PC-3 (cell line): ENCODE data around the gene EDNRB. TPM values are rescaled to one million over a fixed set of nuclear protein-coding genes. Genes with fewer than 3 reads are reported as not detected.

ENCODE experiments used
- ATAC-seq: fragments of 200-7000 bp; cut with Tn5 transposase; 2 replicates; pipeline ENCODE4 v1.9.1; 2020; ENCODE audit warnings: mild to moderate bottlenecking, moderate library complexity
- BruUV-seq: library from RNA; stranded (reverse); fragments of 400-500 nt; replicated peaks from 2 replicates; lab custom pipeline; 2021; lab: Mats Ljungman, UMichigan
- CTCF ChIA-PET: fragments of 300-600 bp; sonication (Branson Sonifier 250); formaldehyde crosslinking; loops from one replicate; lab custom pipeline; 2022; ENCODE audit warnings: antibody characterized with exemption; lab: Charles Lee
- POLR2A ChIA-PET: fragments of 300-600 bp; sonication (Branson Sonifier 250); formaldehyde crosslinking; loops from one replicate; lab custom pipeline; 2022; ENCODE audit warnings: antibody characterized with exemption; ENCODE audit not compliant: unreplicated experiment; lab: Charles Lee
- DNase-seq: peaks from one replicate; pipeline ENCODE4 v3.0.0-alpha.2; 2015
- H2AFZ ChIP-seq: fragments of 300-600 bp; sonication (generic); 2 replicates; pipeline ENCODE4 v1.6.0; 2016; ENCODE audit warnings: antibody characterized with exemption, low read length
- H3F3A ChIP-seq: fragments of 300-600 bp; sonication (generic); one replicate; pipeline ENCODE4 v1.6.0; 2017; ENCODE audit warnings: antibody characterized with exemption, low read length, control low read depth, mild to moderate bottlenecking; ENCODE audit not compliant: unreplicated experiment
- H3K27ac ChIP-seq: fragments of 300-600 bp; sonication (generic); 2 replicates; pipeline ENCODE4 v1.5.1; 2016; ENCODE audit warnings: mild to moderate bottlenecking, low read length
- H3K27me3 ChIP-seq: fragments of 300-600 bp; sonication (generic); 2 replicates; pipeline ENCODE4 v1.6.1; 2016; ENCODE audit warnings: low read length, mixed read lengths
- H3K36me3 ChIP-seq: fragments of 300-600 bp; sonication (generic); 2 replicates; pipeline ENCODE4 v1.6.1; 2016; ENCODE audit warnings: low read depth, mixed run types, low read length, mixed read lengths
- H3K4me1 ChIP-seq: fragments of 300-600 bp; sonication (generic); 2 replicates; pipeline ENCODE4 v1.5.1; 2016; ENCODE audit warnings: low read length; ENCODE audit not compliant: insufficient read depth
- H3K4me2 ChIP-seq: fragments of 300-600 bp; sonication (generic); 2 replicates; pipeline ENCODE4 v1.6.0; 2016; ENCODE audit warnings: low read length
- H3K4me3 ChIP-seq: fragments of 300-600 bp; sonication (generic); 2 replicates; pipeline ENCODE4 v1.5.1; 2016; ENCODE audit warnings: mild to moderate bottlenecking, low read length, mixed read lengths
- H3K79me2 ChIP-seq: fragments of 300-600 bp; sonication (generic); 2 replicates; pipeline ENCODE4 v1.6.1; 2017; ENCODE audit warnings: low read length, mixed read lengths
- H3K9ac ChIP-seq: fragments of 300-600 bp; sonication (generic); 2 replicates; pipeline ENCODE4 v1.6.0; 2016; ENCODE audit warnings: mild to moderate bottlenecking, low read length
- H3K9me2 ChIP-seq: fragments of 300-600 bp; sonication (generic); replicated peaks from 2 replicates; pipeline ENCODE4 v1.6.1; 2016; ENCODE audit warnings: mixed run types, low read length, mixed read lengths
- H3K9me3 ChIP-seq: fragments of 300-600 bp; sonication (generic); 2 replicates; pipeline ENCODE4 v1.6.1; 2016; ENCODE audit warnings: low read length, mixed read lengths
- H4K20me1 ChIP-seq: fragments of 300-600 bp; sonication (generic); 2 replicates; pipeline ENCODE4 v1.6.1; 2016; ENCODE audit warnings: low read length, mixed read lengths
- EZH2 ChIP-seq: fragments of 300-600 bp; sonication (generic); IDR thresholded peaks from one replicate; pipeline ENCODE4 v1.6.1; 2017; ENCODE audit warnings: antibody characterized with exemption, mild to moderate bottlenecking, low read length; ENCODE audit not compliant: unreplicated experiment
- EZH2phosphoT487 ChIP-seq: fragments of 300-600 bp; sonication (generic); IDR thresholded peaks from 2 replicates; pipeline ENCODE4 v1.6.1; 2018; ENCODE audit warnings: mild to moderate bottlenecking, antibody characterized with exemption, low read length, borderline replicate concordance
- intact Hi-C: fragments of 100-400 bp; cut with micrococcal nuclease; formaldehyde crosslinking; loops from 2 replicates; pipeline ENCODE4 v1.9.0; 2023
- total RNA-seq: library from RNA; depleted of rRNA; stranded (reverse); fragments of >200 nt; gene quantifications from 2 replicates; pipeline ENCODE4 v1.2.3, GENCODE V29; 2014
- TF ChIP-seq, protein P1 (sequence below): fragments of 300-600 bp; sonication (generic); conservative IDR thresholded peaks from 2 replicates; pipeline ENCODE4 v1.5.1; 2017; ENCODE audit warnings: antibody characterized with exemption, low read depth, mild to moderate bottlenecking, low read length

Gene EDNRB
- total RNA-seq, 1 experiment from 2014 or later: not detected

DNA sequence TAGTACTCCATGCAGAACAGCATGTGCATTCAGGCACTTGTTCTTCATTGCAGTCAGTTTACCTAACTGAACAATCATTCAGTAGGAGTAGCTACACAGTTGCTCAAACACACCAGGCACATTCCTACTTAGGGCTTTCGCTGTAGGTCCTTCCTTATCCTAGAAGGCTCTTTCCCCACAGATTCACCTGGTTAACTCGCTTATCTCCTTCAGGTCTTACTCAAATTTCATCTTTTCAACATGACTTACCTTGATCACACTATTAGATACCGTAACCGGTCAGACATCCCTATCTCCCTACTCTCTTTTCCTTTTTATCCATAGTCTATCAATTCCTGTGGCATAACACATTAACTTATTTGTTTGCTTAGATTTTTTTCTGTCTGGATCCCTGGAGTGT lies 14.6 kb downstream of the EDNRB start:
- H3K4me2 ChIP-seq: no peak overlapping the region
- H3K36me3 ChIP-seq: no peaks in the 10 kb centered on the region
- BruUV-seq: no TSS peak
- DNase-seq: no peak
- H3K27ac ChIP-seq: no peak overlapping the region
- no peak overlapping the region for H3K9ac ChIP-seq
- H3K9me2 ChIP-seq: no peaks in the 10 kb centered on the region
- TF ChIP-seq EZH2 (no peak), EZH2phosphoT487 (no peak)
- TF ChIP-seq, protein P1, sequence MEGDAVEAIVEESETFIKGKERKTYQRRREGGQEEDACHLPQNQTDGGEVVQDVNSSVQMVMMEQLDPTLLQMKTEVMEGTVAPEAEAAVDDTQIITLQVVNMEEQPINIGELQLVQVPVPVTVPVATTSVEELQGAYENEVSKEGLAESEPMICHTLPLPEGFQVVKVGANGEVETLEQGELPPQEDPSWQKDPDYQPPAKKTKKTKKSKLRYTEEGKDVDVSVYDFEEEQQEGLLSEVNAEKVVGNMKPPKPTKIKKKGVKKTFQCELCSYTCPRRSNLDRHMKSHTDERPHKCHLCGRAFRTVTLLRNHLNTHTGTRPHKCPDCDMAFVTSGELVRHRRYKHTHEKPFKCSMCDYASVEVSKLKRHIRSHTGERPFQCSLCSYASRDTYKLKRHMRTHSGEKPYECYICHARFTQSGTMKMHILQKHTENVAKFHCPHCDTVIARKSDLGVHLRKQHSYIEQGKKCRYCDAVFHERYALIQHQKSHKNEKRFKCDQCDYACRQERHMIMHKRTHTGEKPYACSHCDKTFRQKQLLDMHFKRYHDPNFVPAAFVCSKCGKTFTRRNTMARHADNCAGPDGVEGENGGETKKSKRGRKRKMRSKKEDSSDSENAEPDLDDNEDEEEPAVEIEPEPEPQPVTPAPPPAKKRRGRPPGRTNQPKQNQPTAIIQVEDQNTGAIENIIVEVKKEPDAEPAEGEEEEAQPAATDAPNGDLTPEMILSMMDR: no peak
- H3K79me2 ChIP-seq: no peaks in the 10 kb centered on the region
- ChIA-PET POLR2A (no interaction called here), CTCF (no interaction called here)
- H3K27me3 ChIP-seq: no peaks in the 10 kb centered on the region
- H4K20me1 ChIP-seq: no peaks in the 10 kb centered on the region
- H3K4me3 ChIP-seq: no peak overlapping the region
- intact Hi-C loops: no loop called here
- H3K4me1 ChIP-seq: no peaks in the 10 kb centered on the region
- H3K9me3 ChIP-seq: no peaks in the 10 kb centered on the region
- ATAC-seq: no peak
- no peaks in the 10 kb centered on the region for H3F3A ChIP-seq
- H2AFZ ChIP-seq: no peak overlapping the region

- TF ChIP-seq, protein P1: no peak
- no peak for TF ChIP-seq EZH2phosphoT487
- TF ChIP-seq EZH2: no peak
- Histone ChIP-seq H3K27me3 (no peaks in the 10 kb centered on the region), H3K4me3 (no peak overlapping the region), H3K9ac (no peak overlapping the region), H3K9me2 (no peaks in the 10 kb centered on the region), H3K9me3 (no peaks in the 10 kb centered on the region), H3K36me3 (no peaks in the 10 kb centered on the region), H3K27ac (no peak overlapping the region), H2AFZ (no peak overlapping the region), H3K79me2 (no peaks in the 10 kb centered on the region), H3K4me2 (no peak overlapping the region), H3K4me1 (no peaks in the 10 kb centered on the region), H3F3A (no peaks in the 10 kb centered on the region), H4K20me1 (no peaks in the 10 kb centered on the region)
- ChIA-PET POLR2A (no interaction called here), CTCF (no interaction called here)
- intact Hi-C loops: no loop called here
- ATAC-seq: no peak
- no TSS peak for BruUV-seq
- no peak for DNase-seq
These were observed 15.2 kb downstream of the EDNRB start for GRCh38 chr13:77903435-77903834.

DNA sequence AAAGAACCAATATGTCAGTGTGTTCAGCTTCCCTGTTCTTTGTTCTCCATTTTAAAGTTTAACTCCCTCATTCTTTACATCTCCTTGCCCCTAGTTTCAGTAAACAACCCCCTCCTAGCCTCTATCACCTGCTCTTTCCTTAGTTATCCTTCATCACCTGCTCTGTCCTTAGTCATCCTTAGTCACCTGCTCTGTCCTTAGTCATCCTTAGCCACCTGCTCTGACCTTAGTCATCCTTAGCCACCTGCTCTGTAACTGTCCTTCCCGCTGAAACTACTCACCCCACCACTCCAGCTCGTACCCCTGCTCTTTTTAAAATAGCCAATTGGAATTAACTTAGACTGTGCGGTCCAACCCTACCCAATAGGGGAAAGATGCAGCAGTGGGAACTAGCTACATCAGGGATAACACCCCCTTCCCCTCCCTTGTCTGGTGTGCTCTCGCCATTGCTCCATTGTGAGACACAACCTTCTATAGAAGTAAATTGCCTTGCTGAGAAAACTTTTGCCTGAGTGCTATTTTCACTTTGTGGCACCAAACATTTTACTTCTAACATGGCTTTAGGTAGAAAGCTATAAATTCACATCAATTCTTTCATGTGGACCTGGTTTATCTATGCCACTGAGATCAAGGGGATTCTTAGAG lies 16.2 kb downstream of the EDNRB start:
- no peaks in the 10 kb centered on the region for H3K9me3 ChIP-seq
- ATAC-seq: no peak
- no peaks in the 10 kb centered on the region for H3K9me2 ChIP-seq
- no TSS peak for BruUV-seq
- TF ChIP-seq, protein P1: no peak
- no peak for TF ChIP-seq EZH2
- no peak for TF ChIP-seq EZH2phosphoT487
- H3K4me2 ChIP-seq: no peak overlapping the region
- no peak overlapping the region for H2AFZ ChIP-seq
- CTCF ChIA-PET: no interaction called here
- H3K79me2 ChIP-seq: no peaks in the 10 kb centered on the region
- H3K4me1 ChIP-seq: 0 out of 2 replicates have a peak, but pooled peaks cover 6% of the 10 kb centered on the region
- no peak overlapping the region for H3K9ac ChIP-seq
- H4K20me1 ChIP-seq: no peaks in the 10 kb centered on the region
- no peaks in the 10 kb centered on the region for H3K36me3 ChIP-seq
- H3K27ac ChIP-seq: no peak overlapping the region
- intact Hi-C loops: no loop called here
- DNase-seq: peak; percentile 9
- H3K27me3 ChIP-seq: no peaks in the 10 kb centered on the region
- POLR2A ChIA-PET: no interaction called here
- H3F3A ChIP-seq: no peaks in the 10 kb centered on the region
- H3K4me3 ChIP-seq: no peak overlapping the region
